ENCODE measurements around the gene PHLDA2. TPM values are rescaled to one million over a fixed set of nuclear protein-coding genes. Genes with fewer than 3 reads are reported as not detected.
A peak's percentile ranks its signal among the peaks of the same experiment; 100 is the strongest.

PHLDA2 gene
- total and polyA plus RNA-seq, 9 of the 15 experiments (the other 6 are each of a cell fraction or from before 2014, with no cell fraction given): 0.43 to 42.4 (median 4.7) TPM

DNA sequence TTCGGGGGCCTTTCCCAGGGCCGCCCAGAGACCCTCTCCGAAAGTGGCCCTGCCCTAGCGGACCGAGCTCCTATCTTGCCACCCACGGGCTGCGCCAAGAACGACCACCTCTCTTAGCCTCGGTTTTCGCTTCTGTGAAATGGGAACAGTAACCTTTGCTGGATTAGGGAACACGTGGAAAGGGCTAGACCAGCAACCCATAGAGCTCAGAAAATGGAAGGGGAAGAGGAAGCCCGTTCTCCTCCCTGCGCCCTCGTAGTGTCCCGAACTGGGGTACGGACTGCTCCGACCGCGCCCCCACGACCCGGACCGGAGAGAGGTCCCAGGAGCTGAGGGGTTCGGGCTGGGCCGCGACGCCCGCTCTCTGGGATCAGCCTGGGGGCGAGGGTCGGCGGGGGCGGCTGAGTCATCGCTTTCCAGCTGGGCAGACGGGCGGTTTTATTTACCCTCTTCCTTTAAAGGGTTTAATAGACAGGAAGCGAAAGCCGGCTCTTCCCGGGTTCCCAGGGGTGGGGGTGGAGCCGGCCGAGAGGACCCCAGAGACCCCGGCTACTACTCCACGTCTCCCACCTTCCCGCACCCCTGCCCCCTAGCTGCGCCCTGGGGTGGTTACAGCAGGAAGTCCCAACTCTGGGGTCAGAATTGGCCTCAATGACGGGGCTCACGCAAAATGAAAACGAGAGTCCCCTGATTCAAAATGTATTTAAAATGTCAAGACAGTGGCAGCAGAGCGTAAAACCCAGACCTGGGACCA, 907 bp upstream of the PHLDA2 start (continued):
- TF ChIP-seq PTTG1 (tag; IDR thresholded peaks at IDR 0.05; ENCODE audit: low read depth) (no peak), ZNF197 (CRISPR knock-in tag; IDR thresholded peaks at IDR 0.05; ENCODE audit: low read depth) (no peak), TRIM28 (IDR thresholded peaks at IDR 0.05) (no peak), CHD4 (IDR thresholded peaks at IDR 0.05; ENCODE audit: insufficient read depth, insufficient replicate concordance, low read depth, low read length, poor library complexity, severe bottlenecking) (peak; percentile 67), ETV6 (IDR thresholded peaks at IDR 0.05; ENCODE audit: borderline replicate concordance in 1 of 2, low read depth in 2 of 2, low read length in 1 of 2) (no peak), ETV6 (CRISPR knock-in tag; IDR thresholded peaks at IDR 0.05; ENCODE audit: borderline replicate concordance) (no peak), MAFG (tag; conservative IDR thresholded peaks at IDR 0.05) (no peak), SMARCE1 (IDR thresholded peaks at IDR 0.05) (no peak; the same call in none of the 2 replicates), EZH2 (IDR thresholded peaks at IDR 0.05; ENCODE audit: borderline replicate concordance, low read depth, low read length) (no peak), ZNF253 (CRISPR knock-in tag; conservative IDR thresholded peaks at IDR 0.05) (no peak), MCM3 (IDR thresholded peaks at IDR 0.05) (no peak), GTF2E2 (tag; IDR thresholded peaks at IDR 0.05) (no peak), HEY1 (CRISPR knock-in tag; IDR thresholded peaks at IDR 0.05; ENCODE audit: borderline replicate concordance) (no peak), ZFP36 (IDR thresholded peaks at IDR 0.05; ENCODE audit: low read depth, low read length, partially characterized antibody) (no peak), HMGN3 (IDR thresholded peaks at IDR 0.05; ENCODE audit: borderline replicate concordance, extremely low read depth, insufficient read length, low read depth, low read length) (peak; percentile 10), PCBP2 (IDR thresholded peaks at IDR 0.05; ENCODE audit: low read depth, low read length, poor library complexity, severe bottlenecking) (no peak), ZNF764 (CRISPR knock-in tag; IDR thresholded peaks at IDR 0.05; ENCODE audit: low read depth) (no peak), KLF10 (CRISPR knock-in tag; IDR thresholded peaks at IDR 0.05) (no peak), CREB1 (IDR thresholded peaks at IDR 0.05) (no peak; the same call in 1 of the 2 replicates), CREB1 (CRISPR knock-in tag; IDR thresholded peaks at IDR 0.05) (no peak)
- TF ChIP-seq, protein P1, sequence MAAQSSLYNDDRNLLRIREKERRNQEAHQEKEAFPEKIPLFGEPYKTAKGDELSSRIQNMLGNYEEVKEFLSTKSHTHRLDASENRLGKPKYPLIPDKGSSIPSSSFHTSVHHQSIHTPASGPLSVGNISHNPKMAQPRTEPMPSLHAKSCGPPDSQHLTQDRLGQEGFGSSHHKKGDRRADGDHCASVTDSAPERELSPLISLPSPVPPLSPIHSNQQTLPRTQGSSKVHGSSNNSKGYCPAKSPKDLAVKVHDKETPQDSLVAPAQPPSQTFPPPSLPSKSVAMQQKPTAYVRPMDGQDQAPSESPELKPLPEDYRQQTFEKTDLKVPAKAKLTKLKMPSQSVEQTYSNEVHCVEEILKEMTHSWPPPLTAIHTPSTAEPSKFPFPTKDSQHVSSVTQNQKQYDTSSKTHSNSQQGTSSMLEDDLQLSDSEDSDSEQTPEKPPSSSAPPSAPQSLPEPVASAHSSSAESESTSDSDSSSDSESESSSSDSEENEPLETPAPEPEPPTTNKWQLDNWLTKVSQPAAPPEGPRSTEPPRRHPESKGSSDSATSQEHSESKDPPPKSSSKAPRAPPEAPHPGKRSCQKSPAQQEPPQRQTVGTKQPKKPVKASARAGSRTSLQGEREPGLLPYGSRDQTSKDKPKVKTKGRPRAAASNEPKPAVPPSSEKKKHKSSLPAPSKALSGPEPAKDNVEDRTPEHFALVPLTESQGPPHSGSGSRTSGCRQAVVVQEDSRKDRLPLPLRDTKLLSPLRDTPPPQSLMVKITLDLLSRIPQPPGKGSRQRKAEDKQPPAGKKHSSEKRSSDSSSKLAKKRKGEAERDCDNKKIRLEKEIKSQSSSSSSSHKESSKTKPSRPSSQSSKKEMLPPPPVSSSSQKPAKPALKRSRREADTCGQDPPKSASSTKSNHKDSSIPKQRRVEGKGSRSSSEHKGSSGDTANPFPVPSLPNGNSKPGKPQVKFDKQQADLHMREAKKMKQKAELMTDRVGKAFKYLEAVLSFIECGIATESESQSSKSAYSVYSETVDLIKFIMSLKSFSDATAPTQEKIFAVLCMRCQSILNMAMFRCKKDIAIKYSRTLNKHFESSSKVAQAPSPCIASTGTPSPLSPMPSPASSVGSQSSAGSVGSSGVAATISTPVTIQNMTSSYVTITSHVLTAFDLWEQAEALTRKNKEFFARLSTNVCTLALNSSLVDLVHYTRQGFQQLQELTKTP (IDR thresholded peaks at IDR 0.05; ENCODE audit: low read depth in 1 of 2, partially characterized antibody in 2 of 2): no peak
- TF ChIP-seq, protein P2, sequence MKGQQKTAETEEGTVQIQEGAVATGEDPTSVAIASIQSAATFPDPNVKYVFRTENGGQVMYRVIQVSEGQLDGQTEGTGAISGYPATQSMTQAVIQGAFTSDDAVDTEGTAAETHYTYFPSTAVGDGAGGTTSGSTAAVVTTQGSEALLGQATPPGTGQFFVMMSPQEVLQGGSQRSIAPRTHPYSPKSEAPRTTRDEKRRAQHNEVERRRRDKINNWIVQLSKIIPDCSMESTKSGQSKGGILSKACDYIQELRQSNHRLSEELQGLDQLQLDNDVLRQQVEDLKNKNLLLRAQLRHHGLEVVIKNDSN (CRISPR knock-in tag; IDR thresholded peaks at IDR 0.05): peak; percentile 59
- TF ChIP-seq, protein P3, sequence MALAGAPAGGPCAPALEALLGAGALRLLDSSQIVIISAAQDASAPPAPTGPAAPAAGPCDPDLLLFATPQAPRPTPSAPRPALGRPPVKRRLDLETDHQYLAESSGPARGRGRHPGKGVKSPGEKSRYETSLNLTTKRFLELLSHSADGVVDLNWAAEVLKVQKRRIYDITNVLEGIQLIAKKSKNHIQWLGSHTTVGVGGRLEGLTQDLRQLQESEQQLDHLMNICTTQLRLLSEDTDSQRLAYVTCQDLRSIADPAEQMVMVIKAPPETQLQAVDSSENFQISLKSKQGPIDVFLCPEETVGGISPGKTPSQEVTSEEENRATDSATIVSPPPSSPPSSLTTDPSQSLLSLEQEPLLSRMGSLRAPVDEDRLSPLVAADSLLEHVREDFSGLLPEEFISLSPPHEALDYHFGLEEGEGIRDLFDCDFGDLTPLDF (CRISPR knock-in tag; IDR thresholded peaks at IDR 0.05): 0 out of 2 replicates have a peak, but pooled peaks have one; percentile 15

All from K562 (cell line).